ENCODE results near the gene FAM83F. TPM values are rescaled to one million over a fixed set of nuclear protein-coding genes. Genes with fewer than 3 reads are reported as not detected.

The FAM83F gene
- total RNA-seq, 1 experiment from 2014 or later = 33.1 TPM

- no peak for TF ChIP-seq CTCF (IDR thresholded peaks at IDR 0.05; ENCODE audit: unreplicated experiment)
- no peaks in the 10 kb centered on the region for H3K36me3 Mint-ChIP-seq (ENCODE audit: insufficient read depth, unreplicated experiment)
- POLR2A ChIA-PET = interaction anchor here (1.9 kb wide), 1 partner anchor 21 kb away, joined by 6 read pairs; the partner anchor contains the start of gene FAM83F
- H3K27ac Mint-ChIP-seq (ENCODE audit: low read depth, unreplicated experiment) = no peak overlapping the region
- no peak for DNase-seq (ENCODE audit: unreplicated experiment)
- no peak overlapping the region for H3K4me3 Mint-ChIP-seq (ENCODE audit: unreplicated experiment)
- CTCF ChIA-PET = no interaction called here
- intact Hi-C loops (cut with micrococcal nuclease) = no loop called here
- BruUV-seq (replicated peaks) = no TSS peak
- H3K9me3 Mint-ChIP-seq (ENCODE audit: unreplicated experiment) = no peaks in the 10 kb centered on the region
- peaks cover 12% of the 10 kb centered on the region for H3K4me1 Mint-ChIP-seq (ENCODE audit: insufficient read depth, unreplicated experiment)
- H3K27me3 Mint-ChIP-seq (ENCODE audit: insufficient read depth, unreplicated experiment) = peaks cover 11% of the 10 kb centered on the region
These were observed 22.1 kb upstream of the FAM83F start for GRCh38 chr22:39972641-39973040.

GRCh38 chr22:39973656-39974055, 21.1 kb upstream of the FAM83F start:
- TF ChIP-seq CTCF (IDR thresholded peaks at IDR 0.05; ENCODE audit: unreplicated experiment) = no peak
- ChIA-PET POLR2A (interaction anchor here (0.9 kb wide), 1 partner anchor 12 kb away, joined by 3 read pairs; no protein-coding TSS in a partner anchor), CTCF (no interaction called here)
- intact Hi-C loops (cut with micrococcal nuclease) = no loop called here
- no peaks in the 10 kb centered on the region for H3K36me3 Mint-ChIP-seq (ENCODE audit: insufficient read depth, unreplicated experiment)
- DNase-seq (ENCODE audit: unreplicated experiment) = no peak
- BruUV-seq (replicated peaks) = no TSS peak
- H3K9me3 Mint-ChIP-seq (ENCODE audit: unreplicated experiment) = no peaks in the 10 kb centered on the region
- H3K4me3 Mint-ChIP-seq (ENCODE audit: unreplicated experiment) = no peak overlapping the region
- peaks cover 6% of the 10 kb centered on the region for H3K4me1 Mint-ChIP-seq (ENCODE audit: insufficient read depth, unreplicated experiment)
- peaks cover 11% of the 10 kb centered on the region for H3K27me3 Mint-ChIP-seq (ENCODE audit: insufficient read depth, unreplicated experiment)
- no peak overlapping the region for H3K27ac Mint-ChIP-seq (ENCODE audit: low read depth, unreplicated experiment)

GRCh38 chr22:39974065-39974464, 20.7 kb upstream of the FAM83F start:
- no peaks in the 10 kb centered on the region for H3K36me3 Mint-ChIP-seq (ENCODE audit: insufficient read depth, unreplicated experiment)
- POLR2A ChIA-PET = interaction anchor here (0.6 to 0.9 kb wide), 2 partner anchors 12 to 499 kb away, joined by 3 to 4 read pairs; no protein-coding TSS in a partner anchor
- no peak for TF ChIP-seq CTCF (IDR thresholded peaks at IDR 0.05; ENCODE audit: unreplicated experiment)
- H3K9me3 Mint-ChIP-seq (ENCODE audit: unreplicated experiment) = no peaks in the 10 kb centered on the region
- CTCF ChIA-PET = no interaction called here
- BruUV-seq (replicated peaks) = no TSS peak
- H3K27me3 Mint-ChIP-seq (ENCODE audit: insufficient read depth, unreplicated experiment) = peaks cover 11% of the 10 kb centered on the region
- H3K4me3 Mint-ChIP-seq (ENCODE audit: unreplicated experiment) = no peak overlapping the region
- no peak for DNase-seq (ENCODE audit: unreplicated experiment)
- intact Hi-C loops (cut with micrococcal nuclease) = no loop called here
- no peak overlapping the region for H3K27ac Mint-ChIP-seq (ENCODE audit: low read depth, unreplicated experiment)
- peaks cover 2% of the 10 kb centered on the region for H3K4me1 Mint-ChIP-seq (ENCODE audit: insufficient read depth, unreplicated experiment)

- POLR2A ChIA-PET = interaction anchor here (0.9 kb wide), 1 partner anchor 18 kb away, joined by 3 read pairs; no protein-coding TSS in a partner anchor
- H3K9me3 Mint-ChIP-seq (ENCODE audit: unreplicated experiment) = no peaks in the 10 kb centered on the region
- no peaks in the 10 kb centered on the region for H3K27me3 Mint-ChIP-seq (ENCODE audit: insufficient read depth, unreplicated experiment)
- intact Hi-C loops (cut with micrococcal nuclease) = no loop called here
- H3K36me3 Mint-ChIP-seq (ENCODE audit: insufficient read depth, unreplicated experiment) = no peaks in the 10 kb centered on the region
- no peak overlapping the region for H3K27ac Mint-ChIP-seq (ENCODE audit: low read depth, unreplicated experiment)
- DNase-seq (ENCODE audit: unreplicated experiment) = no peak
- peaks cover 10% of the 10 kb centered on the region for H3K4me1 Mint-ChIP-seq (ENCODE audit: insufficient read depth, unreplicated experiment)
- BruUV-seq (replicated peaks) = no TSS peak
- CTCF ChIA-PET = no interaction called here
- TF ChIP-seq CTCF (IDR thresholded peaks at IDR 0.05; ENCODE audit: unreplicated experiment) = no peak
- no peak overlapping the region for H3K4me3 Mint-ChIP-seq (ENCODE audit: unreplicated experiment)
These were observed 15.7 kb upstream of the FAM83F start for GRCh38 chr22:39979048-39979447.

Measured in MCF 10A (cell line).